ENCODE data around the gene ARID3B.

- TF ChIP-seq CTCF (IDR thresholded peaks at IDR 0.05) = peak; percentile 25
- no peak for TF ChIP-seq NFIC (IDR thresholded peaks at IDR 0.05; ENCODE audit: borderline replicate concordance)
- TF ChIP-seq MAX (IDR thresholded peaks at IDR 0.05; ENCODE audit: low read depth) = no peak
- TF ChIP-seq GABPA (IDR thresholded peaks at IDR 0.05; ENCODE audit: low read depth) = no peak
- TF ChIP-seq REST (IDR thresholded peaks at IDR 0.05; ENCODE audit: low read depth, low read length) = no peak
- peak; percentile 5; the same call in 1 of the 2 replicates for TF ChIP-seq POLR2AphosphoS5 (IDR thresholded peaks at IDR 0.05; ENCODE audit: low read depth, low read length)
- TF ChIP-seq ZBTB33 (IDR thresholded peaks at IDR 0.05; ENCODE audit: borderline replicate concordance, low read depth) = no peak
Observed at GRCh38 chr15:74630284-74631086, 89.5 kb downstream of the ARID3B start.

Measured in SK-N-SH (cell line).